ENCODE results near the gene RIMS1.

Gene RIMS1, protein sequence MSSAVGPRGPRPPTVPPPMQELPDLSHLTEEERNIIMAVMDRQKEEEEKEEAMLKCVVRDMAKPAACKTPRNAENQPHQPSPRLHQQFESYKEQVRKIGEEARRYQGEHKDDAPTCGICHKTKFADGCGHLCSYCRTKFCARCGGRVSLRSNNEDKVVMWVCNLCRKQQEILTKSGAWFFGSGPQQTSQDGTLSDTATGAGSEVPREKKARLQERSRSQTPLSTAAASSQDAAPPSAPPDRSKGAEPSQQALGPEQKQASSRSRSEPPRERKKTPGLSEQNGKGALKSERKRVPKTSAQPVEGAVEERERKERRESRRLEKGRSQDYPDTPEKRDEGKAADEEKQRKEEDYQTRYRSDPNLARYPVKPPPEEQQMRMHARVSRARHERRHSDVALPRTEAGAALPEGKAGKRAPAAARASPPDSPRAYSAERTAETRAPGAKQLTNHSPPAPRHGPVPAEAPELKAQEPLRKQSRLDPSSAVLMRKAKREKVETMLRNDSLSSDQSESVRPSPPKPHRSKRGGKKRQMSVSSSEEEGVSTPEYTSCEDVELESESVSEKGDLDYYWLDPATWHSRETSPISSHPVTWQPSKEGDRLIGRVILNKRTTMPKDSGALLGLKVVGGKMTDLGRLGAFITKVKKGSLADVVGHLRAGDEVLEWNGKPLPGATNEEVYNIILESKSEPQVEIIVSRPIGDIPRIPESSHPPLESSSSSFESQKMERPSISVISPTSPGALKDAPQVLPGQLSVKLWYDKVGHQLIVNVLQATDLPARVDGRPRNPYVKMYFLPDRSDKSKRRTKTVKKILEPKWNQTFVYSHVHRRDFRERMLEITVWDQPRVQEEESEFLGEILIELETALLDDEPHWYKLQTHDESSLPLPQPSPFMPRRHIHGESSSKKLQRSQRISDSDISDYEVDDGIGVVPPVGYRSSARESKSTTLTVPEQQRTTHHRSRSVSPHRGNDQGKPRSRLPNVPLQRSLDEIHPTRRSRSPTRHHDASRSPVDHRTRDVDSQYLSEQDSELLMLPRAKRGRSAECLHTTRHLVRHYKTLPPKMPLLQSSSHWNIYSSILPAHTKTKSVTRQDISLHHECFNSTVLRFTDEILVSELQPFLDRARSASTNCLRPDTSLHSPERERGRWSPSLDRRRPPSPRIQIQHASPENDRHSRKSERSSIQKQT (N-terminal part only)

DNA sequence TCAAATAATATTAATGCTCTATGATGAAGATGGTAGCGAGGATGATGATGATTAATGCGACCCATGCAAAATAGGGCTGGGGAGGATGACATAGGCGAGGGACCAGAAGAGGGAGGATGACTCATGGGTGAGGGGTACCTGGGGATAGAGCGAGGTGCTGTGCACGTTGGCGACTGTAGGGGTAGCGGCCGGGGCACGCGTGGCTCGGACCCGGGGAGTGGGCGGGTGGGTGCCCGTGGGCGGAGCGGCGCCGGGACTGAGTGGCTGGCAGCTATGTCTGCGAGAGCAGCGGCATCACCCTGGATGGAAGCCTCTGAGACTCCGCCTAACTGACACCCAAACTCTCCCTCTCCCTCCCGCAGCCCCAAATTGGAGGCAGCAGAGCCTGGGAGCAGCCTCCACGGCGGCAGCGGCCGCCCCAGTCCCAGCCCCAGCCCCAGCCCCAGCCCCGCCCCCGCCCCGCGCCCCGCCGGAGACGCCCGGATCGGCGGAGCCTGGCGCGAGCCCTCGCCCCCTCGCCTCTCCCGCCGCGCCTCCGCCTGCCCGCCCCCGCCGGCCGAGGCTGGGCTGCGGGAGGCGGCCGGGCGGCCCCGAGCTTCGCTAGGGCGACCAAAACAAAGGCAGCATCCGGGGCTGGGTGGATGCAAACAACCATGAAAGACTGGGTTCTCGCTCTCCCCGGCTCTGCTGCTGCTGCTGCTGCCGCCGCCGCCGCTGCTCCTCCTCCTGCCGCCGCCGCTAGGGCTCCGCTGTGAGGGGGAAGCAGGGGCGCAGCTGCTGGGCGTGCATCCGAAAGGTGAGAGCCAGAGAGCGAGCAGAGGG is at the start of gene RIMS1:
RIMS1 (plus strand) TSS at position 367 of the 822 bp plus-strand sequence. CDS start 474 bp downstream, outside the sequence.
- DNase-seq: peak; percentile 14

DNA sequence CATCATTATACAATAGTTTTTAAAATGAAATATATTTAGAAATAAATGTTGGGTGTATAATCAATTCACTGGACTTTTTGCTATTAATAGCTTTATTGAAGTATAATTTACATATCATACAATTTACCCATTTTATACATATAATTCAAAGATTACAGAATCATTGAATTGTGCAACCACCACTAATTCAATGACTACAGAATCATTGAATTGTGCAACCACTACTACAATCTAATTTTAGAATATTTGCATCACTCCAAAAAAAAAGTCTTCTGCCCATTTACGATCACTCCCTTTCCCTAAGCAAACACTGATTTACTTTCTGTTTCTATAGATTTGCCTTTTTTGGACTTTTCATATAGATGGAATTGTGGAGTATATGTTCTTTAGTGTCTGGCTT is 35.1 kb upstream of the RIMS1 start:
- no peak for DNase-seq

DNA sequence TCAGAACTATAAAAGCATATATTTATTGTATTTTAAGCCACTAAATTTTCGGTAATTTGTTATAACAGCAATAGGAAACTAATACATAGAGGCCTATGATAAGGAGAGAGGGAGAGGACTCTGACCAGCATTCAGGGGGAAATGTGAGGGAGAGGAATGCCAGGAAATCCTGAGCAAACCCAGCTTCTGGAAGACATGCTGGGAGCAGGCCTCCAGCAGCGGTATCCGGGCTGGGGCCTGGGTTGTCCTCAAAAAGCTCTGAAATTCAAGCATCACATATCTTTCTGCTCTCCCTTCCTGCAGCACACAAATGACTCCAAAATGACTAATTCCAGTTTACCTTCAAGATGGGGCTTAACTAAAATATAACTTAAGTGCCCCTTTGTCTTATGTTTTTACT is 33.4 kb upstream of the RIMS1 start:
- no peak for DNase-seq

DNA sequence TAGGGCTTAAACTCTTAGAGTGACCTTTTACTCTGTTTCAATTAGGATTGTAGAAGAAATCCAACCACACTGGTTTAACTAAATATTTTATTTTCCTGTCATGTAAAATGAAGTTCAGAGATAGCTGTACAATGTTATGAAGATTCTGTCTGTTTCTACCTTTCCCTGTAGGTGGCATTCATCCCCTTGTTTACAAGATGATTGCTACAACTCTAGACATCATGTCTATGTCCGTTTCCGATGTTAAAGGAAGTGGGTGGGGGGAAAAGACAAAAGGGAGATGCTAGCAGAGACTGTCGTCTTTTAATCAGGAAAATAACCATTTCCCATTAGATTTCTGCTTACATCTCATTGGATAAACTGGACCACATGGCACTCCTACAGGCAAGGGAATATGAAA is 30.9 kb upstream of the RIMS1 start:
- no peak for DNase-seq

DNA sequence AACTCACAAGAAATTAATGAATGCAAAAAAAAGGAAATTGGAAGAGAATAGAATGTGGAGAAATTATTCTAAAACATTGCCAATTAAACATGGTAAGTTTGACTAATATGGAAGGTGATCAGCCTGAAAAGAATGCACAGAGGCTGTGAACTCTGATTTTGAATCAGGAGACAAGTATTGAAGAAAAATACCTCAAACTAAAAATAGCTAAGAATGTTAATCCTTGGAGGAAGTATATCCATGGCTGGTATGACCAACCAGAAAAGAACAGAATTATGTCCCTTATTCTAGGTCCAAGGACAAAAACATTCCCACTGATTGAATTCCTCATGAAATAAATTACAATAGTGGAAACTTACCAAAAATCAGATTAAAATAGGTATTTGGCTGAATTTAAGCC is 7.3 kb upstream of the RIMS1 start:
- DNase-seq: no peak

DNA sequence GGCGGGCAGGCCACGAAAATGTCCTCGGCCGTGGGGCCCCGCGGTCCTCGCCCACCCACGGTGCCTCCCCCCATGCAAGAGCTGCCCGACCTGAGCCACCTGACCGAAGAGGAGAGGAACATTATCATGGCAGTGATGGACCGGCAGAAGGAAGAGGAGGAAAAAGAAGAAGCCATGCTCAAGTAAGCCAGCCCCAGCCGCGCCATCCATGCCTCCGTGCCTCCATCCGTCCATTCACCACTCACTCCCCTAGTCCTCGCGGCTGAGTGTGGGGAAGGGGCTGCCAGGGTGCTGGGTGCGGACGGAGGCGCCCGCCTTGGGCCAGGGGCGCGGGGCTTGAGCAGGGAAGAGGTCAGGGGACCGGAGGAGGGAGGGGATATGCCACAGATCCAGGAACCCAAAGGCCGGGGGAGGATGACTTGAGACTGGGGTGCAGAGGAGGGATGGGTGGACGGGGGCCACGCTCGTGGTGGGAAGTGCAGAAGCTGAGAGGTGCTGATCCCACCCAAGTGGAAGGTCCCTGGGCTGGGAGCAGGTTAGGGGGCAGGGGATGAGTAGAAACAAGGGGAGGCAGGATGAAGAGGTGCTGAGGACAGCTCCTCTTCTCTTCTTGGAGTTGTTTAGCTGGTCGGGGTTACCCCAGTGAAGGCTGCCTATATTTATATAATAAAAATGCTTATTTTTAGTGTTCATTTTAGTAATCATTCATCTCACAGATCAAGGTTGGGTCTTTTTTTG is 825 bp downstream of the RIMS1 start:
- DNase-seq: no peak

DNA sequence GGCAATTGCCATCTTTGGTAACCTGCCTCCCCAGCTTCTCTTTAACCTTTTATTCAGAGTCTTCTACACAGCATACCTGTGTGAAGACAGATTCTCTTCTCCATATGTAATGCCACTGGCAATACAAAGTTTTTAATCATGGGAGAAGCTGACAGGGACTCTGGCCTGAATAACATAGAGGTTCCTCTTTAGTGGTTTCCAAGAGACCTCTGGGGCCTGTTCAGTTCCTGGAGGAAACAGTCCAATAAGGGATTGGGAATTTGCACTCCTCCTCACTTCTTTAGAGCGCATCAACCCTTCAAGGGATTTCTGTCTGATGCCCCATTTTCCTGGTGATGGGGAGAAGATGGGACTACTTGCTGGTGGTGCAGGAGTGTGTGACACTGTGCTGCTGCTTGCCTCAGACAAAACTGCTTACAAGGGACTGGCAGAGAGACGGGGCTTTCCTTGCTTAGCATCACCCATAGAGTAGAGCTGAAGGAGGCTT is 1.4 kb downstream of the RIMS1 start:
- DNase-seq: no peak

DNA sequence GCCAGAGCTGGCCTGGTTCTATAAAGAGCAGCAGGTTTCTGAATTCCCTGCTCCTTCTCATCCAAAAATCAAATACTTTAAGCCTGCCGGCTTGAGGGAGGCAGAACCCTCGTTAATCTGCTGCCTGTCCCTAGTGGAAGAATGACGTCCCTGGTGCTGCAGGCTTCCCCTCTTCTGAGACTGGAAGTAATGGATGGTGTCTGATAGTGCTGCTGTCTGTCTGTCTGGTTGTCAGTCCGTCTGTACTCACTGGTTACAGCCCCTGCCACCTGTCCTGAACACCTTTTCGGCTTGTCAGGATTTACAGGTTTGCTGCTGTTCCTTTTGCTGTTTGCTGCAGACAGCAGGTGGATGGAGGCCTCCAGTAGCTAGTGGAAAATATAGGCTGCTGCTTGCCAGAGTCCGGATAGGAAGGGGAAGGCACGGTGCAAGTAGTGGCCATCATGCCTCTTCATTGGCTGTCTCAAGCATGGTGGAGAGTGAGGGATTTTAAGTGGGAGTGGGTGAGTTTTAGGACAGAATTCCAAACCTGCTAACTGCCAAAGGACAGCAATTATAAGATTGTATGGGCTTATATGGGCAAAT is 2.5 kb downstream of the RIMS1 start:
- DNase-seq: no peak

DNA sequence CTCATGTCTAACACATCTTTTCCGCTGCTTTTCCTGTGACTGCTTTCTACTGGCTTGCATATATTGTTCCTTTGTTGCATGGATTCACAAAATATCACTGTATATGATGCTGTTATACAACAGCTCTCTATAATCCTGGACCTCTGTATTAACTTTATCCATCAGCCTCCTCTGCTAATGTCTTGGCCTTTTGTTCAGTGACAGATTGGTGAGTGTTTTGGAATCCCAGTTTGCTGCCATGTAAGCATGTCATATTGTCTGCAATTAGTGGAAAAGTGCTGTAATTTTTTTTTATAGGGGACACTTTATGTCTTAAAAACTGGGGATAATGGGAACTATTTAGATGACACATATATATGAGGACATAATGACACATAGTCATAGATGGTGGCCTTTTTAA is 3.0 kb downstream of the RIMS1 start:
- DNase-seq: no peak

DNA sequence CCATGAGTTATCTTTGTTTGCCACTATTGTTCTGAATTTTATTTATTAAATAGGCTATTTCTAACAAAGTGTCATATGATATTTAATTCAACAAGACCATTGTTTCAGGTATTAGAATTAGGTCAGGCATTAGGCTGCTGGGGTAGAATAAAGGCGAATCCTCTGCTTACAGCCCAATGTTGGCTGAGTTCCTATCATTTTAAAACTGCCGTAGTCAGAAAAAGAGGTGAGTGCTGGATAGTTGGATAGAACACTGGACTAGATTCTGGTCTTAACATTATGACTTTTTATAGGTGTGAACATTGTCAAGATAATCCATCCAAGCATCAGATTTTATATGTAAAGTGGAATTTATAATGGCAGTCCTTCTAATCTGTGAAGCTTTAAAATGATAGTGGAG is 6.3 kb downstream of the RIMS1 start:
- no peak for DNase-seq

DNA sequence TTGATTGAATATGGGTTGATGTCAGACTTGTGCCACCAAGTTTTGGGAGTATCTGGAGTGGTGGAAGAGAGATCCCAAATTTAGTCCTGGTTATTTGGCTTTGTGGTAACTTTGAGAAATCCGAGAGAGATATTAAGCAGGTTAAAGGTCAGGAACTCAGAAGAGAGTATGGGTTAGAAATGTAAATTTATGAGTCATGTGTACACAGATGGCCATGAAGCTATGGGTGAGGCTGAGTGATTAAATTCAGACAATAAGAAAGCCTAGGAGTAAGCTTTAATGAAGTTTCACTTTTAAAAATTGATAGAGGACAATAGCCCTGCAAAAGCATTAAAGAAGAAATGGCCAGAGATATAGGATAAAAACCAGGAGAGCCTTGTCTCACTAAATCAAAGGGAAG is 14.3 kb downstream of the RIMS1 start:
- no peak for DNase-seq

DNA sequence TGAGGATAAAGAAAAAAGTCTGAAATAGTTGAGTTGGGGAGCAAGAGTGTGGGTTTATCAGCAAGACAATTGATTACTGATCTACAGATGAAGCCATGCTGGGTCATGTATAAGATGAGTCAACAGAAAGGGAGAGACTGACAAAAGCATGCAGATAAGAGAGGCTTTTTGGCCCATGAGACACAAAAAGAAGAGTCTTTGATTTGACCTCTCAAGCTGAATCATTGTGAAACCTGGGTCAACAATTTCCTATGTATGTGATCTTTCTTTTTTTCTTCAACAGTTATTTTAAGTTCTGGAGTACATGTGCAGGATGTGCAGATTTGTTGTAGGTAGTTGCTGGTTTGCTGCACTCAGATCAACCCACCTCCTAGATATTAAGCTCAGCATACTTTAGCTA is 15.9 kb downstream of the RIMS1 start:
- DNase-seq: no peak

DNA sequence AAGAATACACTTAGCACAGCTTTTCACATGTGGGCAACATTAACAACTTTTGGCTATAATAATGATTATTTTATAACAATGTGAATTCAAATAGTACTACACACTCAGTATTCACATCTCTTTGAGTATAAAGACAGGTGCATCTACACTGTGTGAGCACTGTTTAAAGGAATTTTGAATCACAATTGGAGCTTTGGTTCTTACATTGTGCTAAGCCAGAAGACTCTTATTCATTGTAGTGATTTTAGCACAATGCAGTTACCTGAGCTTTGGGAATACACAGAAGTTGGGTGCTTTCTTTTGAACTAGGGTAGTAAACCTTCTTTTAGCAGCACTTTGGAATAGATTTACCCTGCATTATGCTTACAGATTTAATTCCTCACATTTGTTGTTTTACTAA is 20.5 kb downstream of the RIMS1 start:
- no peak for DNase-seq

DNA sequence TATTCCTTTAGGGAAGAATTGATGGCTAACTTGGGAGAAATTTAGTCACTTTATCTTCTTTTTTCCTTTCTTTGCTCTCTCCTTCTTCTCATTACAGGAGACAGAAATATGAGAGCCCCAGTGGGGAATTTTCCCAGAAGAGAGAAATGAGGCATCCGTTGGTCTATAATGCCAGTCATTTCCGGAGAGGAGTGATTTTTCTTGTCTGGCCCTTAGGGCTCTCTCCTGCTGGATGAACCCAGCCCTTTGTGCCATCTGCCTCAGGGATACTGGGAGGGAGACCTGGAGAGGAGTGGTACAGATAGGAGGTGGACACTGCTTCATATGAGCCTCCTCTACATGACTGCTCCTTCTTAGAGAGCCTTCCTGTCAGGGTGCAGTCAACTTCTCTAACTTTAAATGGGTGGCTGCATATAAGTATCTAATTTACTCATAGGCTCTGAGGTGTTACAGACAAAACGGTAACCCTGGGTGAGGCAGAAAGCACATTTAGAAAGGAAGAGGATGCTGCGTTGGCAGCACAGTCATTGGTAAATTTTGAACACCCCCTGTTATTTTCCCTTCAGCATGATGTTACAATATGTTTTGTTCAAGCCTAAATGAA is 21.9 kb downstream of the RIMS1 start:
- no peak for DNase-seq

DNA sequence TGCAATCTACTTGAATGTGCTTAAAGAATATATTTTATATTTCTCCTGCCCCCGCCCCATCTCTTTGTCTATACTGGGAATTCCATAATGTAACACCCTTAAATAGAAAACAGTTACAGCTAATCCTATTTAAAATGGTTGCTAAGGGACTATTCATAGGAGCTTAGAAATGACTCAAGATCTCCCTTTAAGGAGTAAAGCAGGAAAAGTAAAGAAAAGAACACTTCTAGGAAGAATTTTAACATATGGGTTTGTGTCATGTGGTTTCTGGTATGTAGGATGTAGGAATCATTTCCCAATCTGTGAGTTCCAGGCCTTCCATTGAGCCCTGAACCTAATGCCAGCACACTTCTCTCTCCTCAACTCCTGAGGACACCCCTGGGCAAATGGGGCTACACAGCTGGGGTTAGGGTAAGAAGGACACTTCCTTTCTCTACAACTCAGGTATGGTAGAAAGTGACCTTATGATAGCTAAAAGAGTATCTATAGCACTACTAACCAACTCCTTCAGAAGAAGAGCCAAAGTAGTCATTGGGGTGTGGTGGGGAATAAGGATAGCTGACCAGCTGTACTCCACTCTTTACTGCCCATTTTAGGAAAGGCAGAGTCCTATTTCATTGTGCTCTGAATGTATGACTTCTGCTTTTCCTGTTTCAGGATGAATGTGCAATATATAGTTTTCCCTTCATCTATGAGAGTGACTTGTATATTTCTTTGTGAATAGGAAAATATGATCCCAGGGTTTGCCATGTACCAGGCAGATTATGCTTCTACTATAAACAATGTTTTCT is 27.3 kb downstream of the RIMS1 start:
- no peak for DNase-seq

DNA sequence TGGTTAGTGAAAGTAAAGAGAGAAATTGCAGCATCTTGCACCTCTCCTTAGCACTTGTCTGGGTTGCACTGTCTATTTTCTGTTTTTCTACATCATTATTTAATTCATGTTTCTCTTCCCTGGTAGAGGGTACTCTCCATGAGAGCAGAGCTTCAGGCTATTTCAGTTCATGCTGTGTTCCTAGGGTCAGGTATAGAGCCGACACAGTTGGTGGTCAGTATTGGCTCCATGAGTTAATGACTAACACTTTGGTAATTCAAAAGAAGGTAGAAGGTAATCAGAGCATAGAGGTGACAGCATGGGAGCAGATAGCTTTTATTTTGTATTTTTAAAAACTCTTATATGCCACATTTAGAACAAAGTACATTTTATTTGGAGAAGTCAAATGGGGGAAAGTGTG is 42.7 kb downstream of the RIMS1 start:
- DNase-seq: no peak

DNA sequence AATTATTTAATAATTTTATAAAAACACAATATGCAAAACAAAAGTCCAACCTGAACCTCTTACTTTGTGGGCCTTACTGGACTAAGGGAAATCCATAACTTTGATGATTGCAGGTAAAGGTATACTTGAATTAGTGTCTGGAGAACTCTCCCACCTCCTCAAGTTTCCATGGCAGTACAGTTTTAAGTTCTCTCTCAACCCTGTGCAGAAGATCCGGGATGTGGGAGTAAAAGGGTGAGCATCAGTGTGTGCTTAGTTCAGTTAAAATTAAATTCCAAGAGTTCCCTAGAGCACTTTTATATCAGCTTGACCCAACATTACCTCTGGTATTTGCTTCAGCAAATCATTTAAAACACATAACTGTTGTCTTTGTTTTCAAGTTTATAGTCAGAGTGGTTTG is 47.5 kb downstream of the RIMS1 start:
- no peak for DNase-seq

DNA sequence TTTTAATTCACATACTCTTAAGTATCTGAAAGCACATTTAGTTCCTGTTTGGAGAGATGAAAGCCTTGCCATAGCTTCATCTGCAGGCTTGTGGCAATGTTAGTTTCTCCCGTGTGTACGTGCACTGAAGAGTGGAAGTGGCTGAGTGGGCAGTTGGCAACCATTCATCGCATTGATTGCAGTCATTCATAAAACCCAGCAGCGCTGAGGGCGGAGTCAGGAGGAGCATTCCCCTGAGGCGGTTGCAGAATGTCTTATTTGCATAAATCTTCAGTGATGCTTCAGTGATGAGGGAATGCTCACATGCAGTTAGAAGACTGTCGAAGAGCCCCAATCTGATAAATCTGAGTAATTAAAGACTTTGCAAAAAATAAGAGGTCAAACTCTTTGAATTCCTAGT is 79.1 kb downstream of the RIMS1 start:
- DNase-seq: peak; percentile 20

DNA sequence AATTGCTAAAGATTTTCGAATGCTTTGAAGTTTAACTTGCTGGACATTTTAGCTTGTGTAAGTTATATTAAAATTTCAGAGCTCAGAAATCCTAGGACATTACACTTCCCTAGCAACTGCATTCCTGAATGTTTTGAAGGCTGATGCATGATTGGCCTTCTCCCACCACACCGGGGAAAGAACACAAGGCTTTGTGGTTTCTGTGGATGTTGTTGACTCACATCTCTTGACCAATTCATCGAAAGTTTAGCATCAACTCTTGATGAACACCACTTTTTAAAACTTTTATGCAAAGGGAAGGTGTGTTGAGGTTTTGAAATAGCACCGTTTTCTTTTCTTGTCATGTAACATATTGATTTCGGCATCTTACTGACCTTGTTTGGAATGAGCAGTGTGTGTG is 81.1 kb downstream of the RIMS1 start:
- DNase-seq: no peak

DNA sequence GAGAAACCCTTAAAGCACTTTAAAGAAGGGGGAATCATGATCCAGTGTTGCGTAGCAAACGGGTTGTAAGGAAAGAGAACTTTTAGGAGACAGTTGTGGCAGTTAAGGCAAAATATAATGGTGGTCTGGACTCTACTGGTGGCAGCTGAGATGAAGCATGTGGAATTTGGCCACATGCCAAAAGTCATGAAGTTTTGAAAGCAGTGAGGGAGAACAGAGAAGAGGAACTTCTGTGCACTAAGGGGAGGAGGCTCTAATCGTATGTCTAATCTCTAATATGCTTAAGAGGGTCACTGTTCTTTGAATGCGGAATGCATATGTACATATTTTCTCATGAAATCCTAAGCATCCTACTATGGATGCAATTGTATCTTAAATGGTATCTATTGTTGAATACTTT is 91.5 kb downstream of the RIMS1 start:
- DNase-seq: peak; percentile 65
